HG03378 (cell line): ENCODE data around the gene UBE2E1.
"Not testable (repeated sequence)": the region's sequence is repeated elsewhere in the genome, so short reads cannot be mapped to it uniquely, and the experiment has no call there.

Experiments
- ATAC-seq: cut with Tn5 transposase; IDR thresholded peaks from one replicate; pipeline ENCODE4 v1.9.1; 2021; ENCODE audit warnings: mild to moderate bottlenecking, moderate library complexity; ENCODE audit not compliant: unreplicated experiment

The UBE2E1 gene

DNA sequence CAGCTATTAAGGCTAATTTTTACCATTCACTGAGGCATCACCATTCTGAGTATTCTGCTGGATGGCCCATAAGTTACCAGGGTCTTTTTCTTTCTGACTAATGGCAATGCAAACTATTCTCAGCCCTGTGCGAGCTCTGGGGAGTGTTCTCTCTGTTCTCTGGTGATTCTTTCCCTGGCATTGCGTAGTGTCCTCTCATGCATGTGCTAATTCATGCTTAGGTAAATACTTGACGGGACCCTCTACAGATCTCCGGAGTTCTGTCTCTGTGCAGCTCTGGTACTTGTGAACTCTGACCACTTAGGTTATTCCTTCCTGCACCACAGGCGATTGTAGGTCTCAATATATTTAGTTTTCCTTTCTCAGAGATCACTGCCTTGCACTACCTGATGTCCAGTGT lies 34.8 kb downstream of the UBE2E1 start:
- no peak for ATAC-seq

DNA sequence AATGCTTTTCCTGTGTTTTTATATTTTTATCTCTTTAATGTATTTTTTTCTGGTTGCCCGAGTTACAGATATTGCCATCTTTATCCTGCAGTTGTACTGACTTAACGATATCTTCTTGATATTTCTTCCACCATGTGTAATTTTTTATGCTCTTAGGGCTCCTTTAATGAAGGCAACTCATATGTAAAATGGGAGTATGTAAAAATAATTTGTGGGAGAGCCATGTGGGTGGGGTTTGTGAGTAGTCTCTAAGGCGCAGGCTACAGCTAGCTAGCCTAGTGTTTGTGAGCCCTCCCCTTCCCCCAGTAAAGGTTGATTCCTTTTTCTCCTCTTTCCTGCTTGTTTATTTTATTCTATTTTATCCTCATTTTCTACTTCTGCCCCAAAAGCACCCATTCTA lies 38.1 kb downstream of the UBE2E1 start:
- ATAC-seq = no peak

DNA sequence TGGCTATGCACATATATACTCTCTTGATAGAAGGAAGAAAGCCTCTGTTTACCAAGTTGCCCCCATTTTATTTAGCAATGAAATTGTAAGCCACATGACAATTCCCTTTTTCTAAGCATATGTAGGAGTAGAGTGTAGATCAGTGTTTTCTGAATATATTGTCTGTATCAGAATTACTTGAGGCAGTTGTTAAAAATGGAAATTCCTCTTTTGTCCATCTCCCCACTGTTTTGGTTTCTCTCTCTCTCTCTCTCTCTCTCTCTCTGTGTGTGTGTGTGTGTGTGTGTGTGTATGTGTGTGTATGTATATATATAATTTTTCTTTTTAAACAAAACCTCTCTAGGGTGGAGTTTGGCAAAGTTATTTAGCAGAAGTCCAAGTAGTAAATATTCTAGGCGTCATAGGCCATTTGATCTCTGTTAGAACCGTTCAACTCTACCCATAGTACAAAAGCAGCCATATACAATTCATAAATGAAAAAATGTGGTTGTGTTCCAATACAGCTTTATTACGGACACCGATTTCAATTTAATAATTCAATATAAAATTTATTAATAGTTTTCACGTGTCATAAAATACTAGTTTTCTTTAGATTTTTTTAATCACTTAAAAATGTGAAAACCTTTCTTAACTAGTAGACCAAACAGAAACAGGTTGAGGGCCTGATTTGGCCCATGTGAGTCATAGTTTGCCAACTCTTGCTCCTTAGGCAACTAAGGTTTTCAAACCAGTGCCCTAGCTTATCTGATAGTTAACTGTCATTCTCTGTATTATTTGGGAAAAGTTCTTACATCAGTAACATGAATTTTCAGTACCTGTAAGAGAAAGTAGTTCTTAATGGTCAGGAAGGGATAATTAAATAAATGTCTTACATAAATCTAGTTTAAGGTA lies 39.8 kb downstream of the UBE2E1 start:
- ATAC-seq = no peak

DNA sequence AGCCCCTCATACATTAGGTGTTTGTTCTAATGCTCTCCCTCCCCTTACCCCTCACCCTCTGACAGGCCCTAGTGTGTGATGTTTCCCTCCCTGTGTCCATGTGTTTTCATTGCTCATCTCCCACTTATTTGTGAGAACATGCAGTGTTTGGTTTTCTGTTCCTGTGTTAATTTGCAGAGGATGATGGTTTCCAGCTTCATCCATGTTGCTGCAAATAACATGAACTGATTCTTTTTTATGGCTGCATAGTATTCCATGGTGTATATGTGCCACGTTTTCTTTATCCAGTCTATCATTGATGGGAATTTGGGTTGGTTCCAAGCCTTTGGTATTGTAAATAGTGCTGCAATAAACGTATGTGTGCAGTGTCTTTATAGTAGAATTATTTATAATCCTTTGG lies 43.7 kb downstream of the UBE2E1 start:
- ATAC-seq = not testable (repeated sequence)

DNA sequence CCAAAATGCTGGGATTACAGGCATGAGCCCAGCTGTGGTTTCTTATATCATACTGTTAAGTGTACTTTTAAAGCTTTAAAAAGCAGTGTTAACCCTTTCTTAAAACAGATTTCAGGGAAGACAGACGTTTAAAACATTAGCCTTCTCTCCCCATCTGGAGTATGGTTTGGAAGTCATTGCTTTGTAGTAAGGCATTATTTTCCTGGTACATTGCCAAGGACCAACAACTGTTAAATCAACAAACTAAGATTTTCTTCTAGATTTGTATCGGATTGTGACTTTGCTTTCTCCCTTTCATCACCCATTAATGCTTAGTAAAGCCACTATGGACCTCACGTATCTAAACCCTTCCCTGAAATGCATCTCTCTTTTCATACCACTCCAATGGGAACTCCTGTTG lies 50.5 kb downstream of the UBE2E1 start:
- no peak for ATAC-seq

DNA sequence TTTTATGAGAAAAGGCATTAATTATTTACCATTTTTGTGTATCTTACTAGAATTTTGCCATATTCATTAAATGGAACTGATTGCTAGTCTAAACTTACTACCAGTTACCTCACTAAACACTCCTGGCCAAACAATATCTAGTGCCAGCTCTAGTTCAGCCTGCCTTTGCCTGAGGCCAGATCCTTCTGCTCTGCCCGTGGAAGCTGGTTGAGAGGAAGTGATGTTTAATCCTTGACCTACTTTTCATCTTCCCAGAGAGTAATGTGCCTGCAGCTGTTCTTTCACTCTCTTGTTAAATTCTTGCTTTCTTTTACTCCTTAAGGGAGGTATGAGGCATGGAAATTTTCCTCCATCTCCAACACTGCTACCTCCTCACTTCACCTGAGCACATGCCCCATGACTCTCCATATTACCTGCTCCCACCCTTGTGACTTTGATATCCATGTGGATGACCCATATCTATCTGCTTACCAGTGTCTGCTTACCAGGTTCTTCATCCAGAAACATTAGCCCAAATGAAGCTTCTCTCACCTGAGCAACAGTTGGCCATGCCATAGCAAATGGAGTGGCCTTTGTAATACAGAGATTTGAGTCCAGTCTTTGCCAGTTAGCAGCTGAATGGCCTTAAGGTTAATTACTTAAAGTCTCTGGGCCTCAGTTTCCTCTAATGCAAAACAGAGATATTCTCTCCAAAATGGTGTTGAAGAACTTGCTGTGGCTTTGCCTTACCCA lies 53.4 kb downstream of the UBE2E1 start:
- no peak for ATAC-seq

DNA sequence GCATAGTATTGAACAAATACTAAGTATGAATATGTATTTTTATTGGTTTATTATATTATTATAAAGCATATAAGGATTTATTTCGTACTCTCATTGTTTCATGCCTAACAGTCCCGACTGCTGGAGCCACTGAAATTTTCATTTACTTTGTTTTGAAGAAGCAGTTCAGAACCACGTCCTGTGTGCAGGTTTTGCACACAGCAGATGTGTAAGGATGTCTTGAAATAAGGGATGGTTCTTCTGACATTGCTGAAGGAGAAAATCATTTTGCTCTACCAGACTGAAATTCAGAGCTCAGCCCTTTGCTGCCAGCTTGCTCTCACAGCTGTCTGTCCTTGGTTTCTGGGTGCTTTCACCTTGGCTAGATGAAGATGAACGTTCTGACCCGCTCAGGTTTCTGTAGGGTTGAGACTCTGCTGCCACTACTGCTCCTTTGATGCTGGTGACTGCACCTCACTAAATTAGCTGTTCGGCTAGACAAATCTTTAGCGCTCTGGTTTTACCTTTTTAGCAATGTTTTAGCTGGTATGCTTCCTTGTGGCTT lies 54.2 kb downstream of the UBE2E1 start:
- ATAC-seq = no peak

DNA sequence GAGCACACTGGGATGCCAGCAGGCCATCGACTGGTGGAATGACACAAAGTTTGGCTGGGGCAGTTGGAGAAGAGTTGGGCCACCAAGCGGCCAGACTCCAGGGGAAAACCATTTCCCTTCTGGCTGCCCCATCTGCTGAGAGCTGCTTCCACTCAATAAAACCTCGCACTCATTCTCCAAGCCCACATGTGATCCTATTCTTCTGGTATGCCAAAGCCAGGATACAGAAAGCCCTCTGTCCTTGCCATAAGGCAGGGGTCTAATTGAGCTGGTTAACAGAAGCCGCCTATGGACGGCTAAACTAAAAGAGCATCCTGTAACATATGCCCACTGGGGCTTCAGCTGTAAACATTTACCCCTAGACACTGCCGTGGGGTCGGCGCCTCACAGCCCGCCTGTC lies 55.9 kb downstream of the UBE2E1 start:
- ATAC-seq = no peak

DNA sequence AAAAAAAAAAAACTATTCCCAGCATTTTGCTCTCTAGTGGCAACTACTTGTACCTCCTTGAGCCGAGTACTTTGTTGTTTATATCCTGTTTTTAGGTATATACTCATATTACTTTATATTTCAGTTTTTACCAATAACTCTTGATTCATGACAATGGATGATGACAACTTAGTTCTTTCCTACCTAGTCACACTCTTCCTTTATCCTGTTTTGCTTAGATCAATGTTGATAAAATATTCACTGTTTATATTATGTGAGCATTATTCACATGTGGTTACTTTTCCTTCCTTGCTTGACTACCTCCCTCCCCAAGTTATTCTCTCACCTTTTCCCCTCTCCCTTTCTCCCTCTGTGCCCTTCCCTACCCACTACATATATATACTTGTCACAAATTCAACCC lies 57.3 kb downstream of the UBE2E1 start:
- ATAC-seq = no peak

DNA sequence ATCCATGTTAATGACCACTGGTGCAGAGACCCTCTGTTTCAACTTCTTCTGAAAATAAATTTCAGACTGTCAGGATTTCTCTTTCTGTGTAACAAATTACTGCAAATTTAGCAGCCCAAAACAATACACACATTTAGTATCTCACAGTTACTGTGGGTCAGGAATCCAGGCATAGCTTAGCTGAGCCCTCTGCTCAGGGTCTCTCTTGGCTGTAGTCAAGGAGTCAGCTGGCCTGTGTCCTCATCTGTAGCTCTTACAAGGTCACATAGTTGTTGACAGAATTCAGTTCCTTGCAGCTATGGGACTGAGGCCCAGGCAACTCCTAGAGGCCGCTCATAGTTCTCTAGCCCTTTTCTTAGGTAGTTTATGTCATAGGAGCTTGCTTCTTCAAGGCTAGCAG lies 59.2 kb downstream of the UBE2E1 start:
- ATAC-seq = no peak

DNA sequence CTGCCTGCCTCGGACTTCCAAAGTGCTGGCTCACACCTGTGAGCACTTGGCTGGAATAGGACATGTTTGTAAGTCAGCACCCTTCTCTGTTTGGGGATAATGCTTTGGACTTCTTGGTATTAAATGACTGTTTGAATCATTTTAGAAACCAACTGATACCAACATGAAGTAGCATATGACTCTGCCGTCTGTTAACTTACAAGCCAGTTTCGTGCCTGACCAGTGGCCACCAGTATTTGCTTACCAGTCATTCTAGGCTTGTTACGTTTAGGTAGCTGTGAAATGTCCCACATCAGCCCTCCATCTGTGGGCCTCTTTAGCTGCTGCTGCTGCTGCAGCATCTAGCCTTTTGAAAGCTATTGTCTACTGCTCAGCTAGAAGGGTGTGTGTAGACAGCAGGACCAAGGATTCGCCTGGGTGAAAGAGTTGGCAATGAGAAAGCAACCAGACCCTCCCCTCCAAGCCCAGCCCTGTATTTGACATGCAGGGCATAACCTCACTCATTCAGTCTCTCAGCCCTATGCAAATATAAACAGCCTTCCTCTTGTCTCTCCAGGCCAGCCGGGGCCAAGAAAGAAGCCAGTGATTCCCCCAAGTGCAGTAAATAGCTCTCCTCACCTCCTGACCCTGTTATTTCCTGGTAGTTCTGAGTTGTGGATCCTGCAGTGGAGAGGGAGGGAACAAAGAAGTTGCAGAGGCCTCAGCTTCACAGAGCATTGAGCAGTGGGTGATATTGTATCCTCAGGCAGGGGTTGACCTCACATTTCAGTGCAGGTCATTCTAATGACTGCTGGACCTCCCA lies 60.0 kb downstream of the UBE2E1 start:
- peak; percentile 81 for ATAC-seq

DNA sequence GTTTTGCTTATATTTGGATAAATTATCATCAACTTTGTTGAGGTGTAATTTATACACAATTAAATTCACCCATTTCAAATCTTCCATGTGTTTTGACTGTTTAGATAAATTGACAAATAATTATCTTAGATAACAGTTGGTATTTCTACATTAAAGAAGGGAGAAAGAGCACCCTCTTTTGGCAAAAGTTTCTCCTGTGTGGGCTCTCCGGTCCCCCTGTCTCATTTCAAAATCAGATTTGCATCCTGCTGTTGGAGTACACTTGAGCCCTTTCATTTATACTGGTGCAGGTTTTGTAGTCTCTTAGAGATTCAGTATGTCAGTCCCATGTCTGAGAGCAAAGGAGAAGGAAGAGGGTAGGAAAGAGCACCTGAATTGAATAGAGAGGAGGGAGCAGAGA lies 61.6 kb downstream of the UBE2E1 start:
- ATAC-seq = no peak

DNA sequence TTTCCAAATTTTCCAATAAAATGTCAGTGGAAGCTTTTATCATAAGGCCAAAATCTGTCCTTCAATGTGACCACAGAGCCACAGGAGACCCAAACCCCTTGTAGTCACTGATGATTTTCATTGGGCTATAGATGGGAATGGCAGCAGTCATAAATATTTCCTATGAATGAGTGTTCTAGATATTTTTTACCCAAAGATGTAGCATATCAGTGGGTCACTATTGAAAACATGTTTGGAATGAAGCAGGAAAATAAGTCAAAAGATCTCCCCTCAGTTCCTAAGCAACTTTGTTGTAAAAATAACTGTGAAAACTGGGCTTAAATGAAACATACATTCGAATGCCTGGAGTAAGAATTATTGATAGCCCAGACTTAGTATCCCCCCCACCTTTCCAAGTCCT lies 62.1 kb downstream of the UBE2E1 start:
- no peak for ATAC-seq

DNA sequence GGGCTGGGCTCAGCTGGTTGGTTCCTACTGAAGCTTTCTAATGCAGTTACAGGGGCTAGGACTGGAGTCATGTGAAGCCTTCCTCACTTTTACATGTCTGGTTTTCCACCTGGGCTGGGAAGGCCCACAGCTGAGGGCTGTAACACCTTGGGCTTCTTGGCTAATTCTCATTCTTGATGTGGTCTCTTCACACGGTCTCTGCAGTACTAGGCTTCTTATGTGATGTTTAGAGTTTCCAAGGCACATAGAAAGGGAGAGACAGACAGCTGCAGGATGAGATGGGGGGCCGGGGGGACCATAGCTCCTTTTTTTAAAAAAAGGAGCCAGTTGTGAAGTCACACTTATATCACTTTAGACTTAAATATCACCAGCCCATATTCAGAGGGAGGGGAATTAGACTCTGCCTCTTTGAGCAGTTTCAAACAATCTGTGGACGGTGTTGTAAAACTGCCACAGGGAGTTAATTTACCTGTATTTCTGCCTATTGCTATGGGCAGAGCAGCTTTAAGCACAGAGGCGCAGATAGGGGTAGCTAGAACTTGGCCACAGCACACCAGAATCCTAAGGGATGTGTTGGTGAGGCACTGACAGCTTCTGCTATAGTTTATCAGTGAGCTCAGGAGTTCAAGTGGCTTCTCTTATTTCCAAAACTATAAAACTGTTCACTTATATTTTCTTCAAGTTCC lies 64.4 kb downstream of the UBE2E1 start:
- ATAC-seq = no peak

DNA sequence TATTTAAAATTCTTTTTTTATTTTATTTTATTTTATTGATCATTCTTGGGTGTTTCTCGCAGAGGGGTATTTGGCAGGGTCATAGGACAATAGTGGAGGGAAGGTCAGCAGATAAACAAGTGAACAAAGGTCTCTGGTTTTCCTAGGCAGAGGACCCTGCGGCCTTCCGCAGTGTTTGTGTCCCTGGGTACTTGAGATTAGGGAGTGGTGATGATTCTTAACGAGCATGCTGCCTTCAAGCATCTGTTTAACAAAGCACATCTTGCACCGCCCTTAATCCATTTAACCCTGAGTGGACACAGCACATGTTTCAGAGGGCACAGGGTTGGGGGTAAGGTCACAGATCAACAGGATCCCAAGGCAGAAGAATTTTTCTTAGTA lies 64.9 kb downstream of the UBE2E1 start:
- ATAC-seq = not testable (repeated sequence)

DNA sequence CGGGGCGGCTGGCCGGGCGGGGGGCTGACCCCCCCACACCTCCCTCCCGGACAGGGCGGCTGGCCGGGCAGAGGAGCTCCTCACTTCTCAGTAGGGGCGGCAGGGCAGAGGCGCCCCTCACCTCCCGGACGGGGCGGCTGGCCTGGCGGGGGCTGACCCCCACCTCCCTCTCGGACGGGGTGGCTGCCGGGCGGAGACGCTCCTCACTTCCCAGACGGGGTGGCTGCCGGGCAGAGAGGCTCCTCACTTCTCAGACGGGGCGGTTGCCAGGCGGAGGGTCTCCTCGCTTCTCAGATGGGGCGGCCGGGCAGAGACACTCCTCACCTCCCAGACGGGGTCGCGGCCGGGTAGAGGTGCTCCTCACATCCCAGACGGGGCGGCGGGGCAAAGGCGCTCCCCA lies 65.6 kb downstream of the UBE2E1 start:
- ATAC-seq = not testable (repeated sequence)

DNA sequence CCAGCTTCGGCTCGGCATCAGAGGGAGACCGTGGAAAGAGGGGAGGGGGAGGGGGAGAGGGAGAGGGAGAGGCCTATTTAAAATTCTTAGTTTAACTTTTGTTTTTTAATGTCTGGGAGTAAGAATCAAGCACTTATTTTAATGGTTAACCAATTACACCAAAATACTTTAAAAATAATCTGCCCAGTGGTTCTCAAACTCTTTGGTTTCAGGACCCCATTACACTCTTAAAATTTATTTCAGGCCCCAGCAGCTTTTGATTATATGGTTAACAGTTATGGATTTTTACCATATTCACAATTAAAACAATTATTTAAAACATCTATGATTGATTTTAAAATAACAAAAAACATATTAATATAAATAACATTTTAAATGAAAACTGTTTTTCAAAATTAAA lies 66.6 kb downstream of the UBE2E1 start:
- no peak for ATAC-seq

DNA sequence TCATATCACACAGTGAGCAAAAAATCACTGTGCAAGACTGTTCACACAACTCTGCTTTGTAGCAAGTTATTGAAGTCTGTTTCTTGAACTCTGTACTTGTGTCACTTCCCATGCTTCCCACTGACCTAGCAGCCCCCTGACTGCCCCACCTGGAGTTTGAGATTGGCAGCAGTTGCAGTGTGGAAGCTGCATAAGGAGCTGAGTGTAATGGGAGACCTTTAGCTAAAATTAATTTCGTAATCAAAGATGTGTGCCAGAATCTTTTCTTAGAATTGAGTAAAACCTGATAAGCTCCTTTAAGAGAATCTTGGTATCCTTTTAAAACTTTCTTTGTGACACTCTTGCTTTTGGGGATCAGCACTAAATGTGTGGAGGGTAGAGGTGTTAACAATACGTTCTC lies 68.2 kb downstream of the UBE2E1 start:
- no peak for ATAC-seq

DNA sequence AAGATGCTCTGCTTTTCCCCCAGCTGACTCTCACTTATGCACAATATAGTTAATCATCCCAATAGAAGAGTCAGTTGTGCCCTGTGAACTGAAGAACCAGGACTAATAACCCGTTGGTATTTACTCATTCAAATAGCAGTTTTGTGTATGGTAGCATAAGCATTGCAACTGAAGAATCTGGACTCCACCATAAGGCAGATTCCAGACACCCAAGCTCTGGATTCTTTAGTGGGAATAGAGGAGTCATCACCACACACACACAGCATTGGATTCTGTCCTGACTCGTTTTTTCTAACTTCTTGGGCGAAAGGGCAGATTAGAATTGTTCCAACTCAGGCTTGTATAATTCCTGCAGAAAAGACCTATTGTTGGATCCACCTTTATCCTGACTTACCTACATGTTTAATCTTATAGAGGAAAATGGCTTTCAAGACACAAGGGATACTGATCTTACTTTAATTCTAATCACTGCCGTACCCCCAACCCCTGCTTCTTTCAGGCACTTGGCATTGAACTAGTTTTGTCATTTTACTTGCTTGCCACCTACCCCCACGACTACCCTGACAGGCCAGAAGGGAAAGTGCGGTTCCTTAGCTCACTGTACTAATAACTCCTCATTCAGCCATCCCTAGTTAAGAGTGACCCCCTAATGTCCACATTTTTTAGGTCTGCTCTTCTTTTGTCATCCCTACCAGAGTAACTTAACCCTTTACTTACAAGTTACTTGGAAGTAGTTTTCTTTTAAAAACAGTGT lies 68.8 kb downstream of the UBE2E1 start:
- no peak for ATAC-seq
